NCI-H345 treated with DMSO at 0.1 percent for 48 hours (cell line): ENCODE data around the gene ANKRD62.
"Not testable (repeated sequence)": the region's sequence is repeated elsewhere in the genome, so short reads cannot be mapped to it uniquely, and the experiment has no call there.

Source experiments
- DNase-seq: peaks from one replicate; lab custom pipeline; 2025; ENCODE audit not compliant: unreplicated experiment; lab: John Stamatoyannopoulos, UW

ANKRD62 gene

DNA sequence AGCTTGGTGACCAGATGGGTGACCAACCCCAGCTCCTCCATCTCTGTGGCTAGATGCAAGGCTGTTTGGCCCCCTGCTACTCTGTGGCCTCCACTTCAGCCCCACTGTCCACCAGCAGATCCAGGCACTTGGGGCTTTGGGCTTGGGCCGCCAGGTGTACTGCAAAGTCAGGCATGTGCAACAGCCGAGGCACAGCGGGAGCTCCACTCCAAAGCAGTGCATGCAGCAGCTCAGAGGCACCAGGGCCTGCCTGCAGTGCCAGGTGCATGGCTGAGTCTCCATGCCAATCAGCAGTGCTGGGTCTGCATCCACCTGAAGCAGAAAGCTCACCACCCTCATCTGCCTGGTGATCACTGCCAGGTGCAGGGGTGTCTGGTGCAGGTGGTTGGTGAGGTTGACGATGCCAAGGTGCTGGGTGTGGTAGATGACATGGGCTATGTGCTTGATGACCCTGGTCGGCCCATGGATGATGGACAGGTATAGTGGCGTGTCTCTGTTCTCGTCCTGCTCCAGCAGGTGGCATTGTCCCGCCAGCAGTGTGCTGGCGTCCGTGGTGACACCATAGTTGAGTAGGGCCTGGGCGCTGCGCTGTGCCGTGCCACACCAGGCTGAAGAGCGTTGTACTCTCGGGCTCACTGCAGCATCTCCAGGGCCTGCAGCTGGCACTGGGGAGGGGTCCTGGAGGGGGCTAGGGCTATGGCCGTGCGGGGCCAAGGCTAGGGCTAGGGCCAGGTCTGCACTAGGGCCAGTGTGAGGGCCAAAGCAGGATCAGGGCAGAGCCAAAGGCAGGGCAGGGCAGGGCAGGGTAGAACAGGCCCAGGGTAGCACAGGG is 1.0 kb upstream of the ANKRD62 start:
- DNase-seq = peak; percentile 2

DNA sequence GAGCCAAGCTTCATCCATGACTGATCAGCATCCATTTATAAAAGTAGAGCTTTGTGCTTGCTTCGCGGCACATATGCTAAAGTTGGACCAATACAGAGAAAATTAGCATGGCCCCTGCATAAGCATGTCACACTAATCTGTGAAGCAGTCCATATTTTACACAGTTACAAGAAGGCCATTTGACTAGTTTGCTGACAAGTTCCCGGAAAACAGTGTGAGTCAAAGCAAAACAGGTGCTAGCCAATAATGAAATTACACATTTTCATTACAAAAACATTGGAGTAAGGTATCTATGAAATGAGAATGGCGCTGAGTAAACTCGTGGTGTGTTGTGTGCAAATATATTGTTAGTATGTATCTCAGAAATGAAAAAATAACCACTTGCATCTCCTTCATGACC is 4.7 kb downstream of the ANKRD62 start:
- DNase-seq = no peak

DNA sequence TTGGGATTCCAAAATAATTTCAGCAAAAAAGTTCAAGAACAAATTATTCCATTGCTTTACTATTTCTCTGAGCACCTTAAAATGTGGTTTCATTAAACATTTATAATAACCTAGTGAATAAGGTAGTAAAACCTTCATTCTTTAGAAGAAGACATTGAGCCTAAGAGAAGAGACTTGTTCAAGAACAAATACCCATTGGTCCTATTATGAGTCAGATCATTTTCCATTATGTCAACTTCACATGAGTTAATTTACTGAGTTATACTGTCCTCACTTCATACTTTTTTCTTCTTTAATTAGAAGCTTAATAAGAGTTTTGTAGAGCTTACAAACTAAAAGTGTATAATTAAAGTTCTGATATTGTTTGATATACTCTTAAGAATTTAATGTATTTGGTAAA is 5.5 kb downstream of the ANKRD62 start:
- no peak for DNase-seq

DNA sequence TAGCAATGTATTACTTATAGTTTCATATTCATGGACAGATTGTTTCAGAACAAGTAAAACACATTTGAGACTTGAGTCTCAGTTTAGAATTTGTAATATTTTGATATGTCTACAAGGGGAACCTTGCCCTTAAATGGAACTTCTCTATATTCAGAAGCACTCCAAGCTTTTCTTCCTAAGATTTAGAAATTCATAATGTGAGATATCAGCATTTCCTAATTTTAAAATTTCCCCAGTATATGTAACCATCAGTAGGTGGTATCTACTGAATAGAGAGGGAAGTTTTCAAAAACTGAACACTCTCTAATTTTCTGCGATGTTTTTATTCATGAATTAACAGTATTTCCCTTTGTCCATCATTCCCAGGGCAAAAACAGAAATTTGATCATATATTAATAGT is 7.6 kb downstream of the ANKRD62 start:
- no peak for DNase-seq

DNA sequence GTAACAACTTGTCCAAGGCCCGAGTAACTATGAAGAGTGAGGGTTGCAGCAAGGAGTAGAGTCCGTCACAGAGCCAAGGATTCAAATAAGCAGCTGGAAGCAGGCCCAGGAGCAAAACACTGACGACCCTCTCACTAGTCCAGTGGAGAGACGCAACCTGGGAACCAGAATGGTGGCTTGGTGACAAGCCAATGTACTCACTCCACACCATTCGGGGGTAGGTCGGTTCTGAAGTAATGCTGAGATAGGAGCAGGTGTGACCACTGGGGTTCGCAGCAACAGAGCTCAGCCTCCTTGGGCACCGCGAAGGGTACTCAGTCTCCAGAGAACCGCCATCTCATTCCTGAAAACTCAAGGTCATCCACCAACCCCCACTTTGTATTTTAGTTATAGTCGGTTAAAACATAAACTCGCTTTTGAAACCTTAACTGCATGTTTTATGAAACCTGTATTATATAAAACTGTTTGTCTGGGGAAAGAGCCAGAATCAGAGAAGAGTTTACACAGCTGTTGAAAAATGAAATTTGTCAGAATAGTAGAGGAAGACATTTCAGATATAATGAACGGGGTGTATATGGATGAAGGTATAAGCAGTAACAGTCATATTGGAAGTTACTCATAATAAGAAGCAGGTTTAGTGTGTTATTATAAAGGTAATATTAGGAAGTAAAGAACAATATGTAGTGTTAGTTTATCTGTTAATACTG is 8.6 kb downstream of the ANKRD62 start:
- DNase-seq = no peak

DNA sequence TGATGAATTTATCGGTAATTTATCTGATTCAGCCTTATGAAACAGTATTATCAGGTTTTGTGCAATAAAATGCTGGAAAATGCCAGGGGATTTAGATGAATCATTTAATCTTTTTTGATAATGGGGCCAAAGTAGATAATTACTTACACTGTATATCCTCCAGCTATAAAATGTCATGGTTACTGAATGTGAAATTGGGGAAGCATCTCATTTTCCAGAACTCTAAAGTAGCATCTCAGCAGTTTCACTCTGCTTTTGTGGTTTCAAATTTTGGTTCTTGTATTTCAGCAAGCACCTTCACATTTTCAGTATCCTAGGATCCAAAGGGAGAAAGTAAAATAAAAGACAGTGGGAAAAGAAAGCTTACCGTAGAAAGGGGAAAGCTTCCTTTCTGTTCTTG is 12.8 kb downstream of the ANKRD62 start:
- DNase-seq = no peak

DNA sequence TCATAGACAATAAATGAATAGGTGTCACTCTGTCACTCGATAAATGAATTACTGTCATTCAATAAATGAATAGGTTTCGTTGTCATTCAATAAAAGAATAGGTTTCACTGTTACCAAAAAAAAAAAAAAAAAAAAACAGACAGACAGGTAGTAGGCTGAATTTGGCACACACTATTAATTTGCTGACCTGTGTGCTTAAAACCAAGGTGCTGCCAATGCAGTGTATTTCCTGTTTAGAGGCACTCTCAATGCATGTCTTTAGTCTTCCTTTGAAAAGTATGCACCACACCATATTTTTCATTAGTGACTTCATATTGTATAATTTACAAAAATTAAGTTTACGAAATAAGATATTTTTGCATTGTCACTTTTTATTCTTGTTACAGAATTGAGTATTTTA is 16.2 kb downstream of the ANKRD62 start:
- DNase-seq = no peak

DNA sequence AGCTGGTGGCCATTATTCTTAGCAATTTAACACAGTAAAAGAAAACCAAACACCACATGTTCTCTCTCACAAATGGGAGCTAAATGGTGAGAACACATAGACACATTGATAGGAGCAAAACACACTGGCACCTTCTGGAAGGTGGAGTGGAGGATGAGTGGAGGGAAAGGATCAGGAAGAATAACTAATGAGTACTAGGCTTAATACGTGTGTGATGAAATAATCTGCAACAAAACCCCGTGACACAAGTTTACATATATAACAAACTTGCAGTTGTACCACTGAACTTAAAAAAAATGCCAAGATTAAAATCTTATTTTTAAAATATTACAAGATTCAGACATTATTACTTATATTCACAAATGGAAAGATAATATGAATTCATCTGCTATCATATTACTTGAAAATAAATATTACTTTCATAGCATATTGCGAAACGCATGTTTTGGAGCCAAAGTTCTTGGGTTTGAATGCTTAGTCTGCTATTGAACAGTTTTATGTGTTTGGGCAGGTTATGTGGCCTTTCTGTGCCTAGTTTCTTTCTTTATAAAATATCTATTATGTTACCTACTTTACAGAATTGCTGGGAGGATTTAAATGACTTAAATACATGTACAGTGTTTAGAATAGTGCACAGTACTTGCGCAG is 20.5 kb downstream of the ANKRD62 start:
- DNase-seq = no peak

DNA sequence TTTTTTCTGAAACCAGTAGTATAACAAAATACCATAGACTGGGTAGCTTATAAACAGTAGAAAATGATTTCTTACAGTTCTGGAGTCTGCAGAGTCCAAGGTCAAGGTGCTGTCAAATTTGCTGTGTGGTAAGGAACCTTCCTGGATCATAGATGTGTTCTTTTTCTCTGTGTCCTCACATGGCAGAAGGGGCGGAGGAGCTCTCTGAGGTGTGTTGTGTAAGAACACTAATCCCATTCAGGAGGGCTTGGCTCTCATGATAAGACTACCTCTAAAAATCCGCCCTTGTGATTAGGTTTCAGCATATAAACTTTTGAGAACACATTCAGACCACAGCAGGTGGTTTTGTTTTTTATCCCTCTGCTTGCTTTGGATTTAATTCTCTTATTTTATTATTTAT is 25.7 kb downstream of the ANKRD62 start:
- DNase-seq = no peak

DNA sequence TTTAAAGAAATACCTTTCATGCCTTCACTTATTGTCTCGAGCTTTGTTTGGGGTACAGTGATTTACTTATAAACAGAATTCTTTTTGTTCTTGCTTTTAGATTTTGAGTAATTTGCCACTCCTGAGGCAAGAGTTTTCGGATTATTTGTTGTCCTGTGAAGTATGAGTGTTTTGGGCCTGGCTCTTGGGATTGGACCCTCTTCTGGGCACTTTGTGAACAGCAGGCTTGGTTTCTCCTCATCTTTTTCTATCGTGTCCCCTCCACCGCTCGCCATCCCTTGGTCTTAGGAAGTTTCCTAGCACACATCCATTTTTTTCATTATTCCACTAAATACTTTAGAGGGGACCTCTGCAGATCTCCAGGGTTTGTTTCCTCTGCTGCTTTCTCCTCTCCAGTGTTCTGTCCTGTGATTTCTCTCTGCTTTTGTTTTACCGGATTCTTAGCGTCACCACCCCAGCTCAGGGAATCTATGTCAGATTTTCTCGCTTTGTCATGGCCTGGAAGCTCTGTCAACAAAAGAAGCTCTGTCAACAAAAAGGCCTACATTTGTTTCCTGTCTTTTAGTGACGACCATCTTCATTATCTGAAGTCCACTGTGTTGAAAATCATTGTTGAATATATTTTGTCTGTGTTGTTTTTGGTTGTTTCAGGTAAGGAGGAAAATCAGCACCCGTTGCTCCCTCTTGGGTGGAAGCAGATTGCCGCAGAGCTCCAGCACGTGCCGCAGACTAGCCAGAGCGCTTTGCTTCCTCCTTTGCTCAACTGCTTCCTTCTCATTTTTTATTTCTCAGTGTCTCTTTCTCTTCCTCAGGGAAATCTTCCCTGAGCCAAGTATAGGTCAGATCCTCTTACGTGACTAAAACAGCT is 27.8 kb downstream of the ANKRD62 start:
- DNase-seq = no peak

DNA sequence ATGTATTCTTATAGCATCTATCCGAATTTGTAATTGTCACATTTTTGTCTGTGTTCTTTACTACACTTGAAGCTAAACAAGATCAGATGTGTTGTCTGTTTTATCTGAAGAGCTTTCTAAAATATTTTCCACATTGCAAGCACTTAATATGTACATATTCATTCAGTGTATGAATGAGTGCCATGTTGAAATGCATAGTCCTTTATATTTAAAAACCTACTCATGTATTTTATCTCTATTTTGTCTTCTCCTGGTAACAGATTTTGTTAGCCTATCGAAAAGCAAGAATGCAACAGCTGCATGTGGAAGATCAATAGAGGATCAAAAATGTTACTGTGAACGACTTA is 28.4 kb downstream of the ANKRD62 start:
- not testable (repeated sequence) for DNase-seq

DNA sequence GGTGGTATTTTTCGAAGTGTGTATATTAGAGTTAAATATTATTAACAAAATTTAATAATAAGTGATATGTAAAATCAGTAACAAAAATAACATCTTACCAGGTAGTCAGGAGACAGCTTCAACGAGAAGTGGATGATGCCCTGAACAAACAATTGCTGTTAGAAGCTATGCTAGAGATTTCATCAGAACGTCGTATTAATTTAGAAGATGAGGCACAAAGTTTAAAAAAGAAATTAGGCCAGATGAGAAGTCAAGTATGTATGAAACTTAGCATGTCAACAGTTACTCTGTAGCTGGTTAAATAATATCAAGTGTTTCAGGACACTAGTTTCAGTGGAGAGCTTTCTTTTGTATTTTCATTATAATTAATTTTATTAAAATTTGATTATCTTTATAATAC is 34.0 kb downstream of the ANKRD62 start:
- DNase-seq = not testable (repeated sequence)

DNA sequence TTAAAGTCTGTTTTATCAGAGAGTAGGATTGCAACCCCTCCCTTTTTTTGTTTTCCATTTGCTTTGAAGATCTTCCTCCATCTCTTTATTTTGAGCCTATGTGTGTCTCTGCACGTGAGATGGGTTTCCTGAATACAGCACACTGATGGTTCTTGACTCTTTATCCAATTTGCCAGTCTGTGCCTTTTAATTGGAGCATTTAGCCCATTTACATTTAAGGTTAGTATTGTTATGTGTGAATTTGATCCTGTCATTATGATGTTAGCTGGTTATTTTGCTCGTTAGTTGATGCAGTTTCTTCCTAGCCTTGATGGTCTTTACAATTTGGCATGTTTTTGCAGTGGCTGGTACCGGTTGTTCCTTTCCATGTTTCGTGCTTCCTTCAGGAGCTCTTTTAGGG is 45.2 kb downstream of the ANKRD62 start:
- DNase-seq = not testable (repeated sequence)

DNA sequence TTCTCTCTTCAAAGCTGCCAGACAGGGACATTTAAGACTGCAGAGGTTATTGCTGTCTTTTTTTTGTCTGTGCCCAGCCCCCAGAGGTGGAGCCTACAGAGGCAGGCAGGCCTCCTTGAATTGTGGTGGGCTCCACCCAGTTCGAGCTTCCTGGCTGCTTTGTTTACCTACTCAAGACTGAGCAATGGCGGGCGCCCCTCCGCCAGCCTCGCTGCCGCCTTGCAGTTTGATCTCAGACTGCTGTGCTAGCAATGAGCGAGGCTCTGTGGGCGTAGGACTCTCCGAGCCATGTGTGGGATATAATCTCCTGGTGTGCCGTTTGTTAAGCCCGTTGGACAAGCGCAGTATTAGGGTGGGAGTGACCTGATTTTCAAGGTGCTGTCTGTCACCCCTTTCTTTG is 47.2 kb downstream of the ANKRD62 start:
- DNase-seq = not testable (repeated sequence)

DNA sequence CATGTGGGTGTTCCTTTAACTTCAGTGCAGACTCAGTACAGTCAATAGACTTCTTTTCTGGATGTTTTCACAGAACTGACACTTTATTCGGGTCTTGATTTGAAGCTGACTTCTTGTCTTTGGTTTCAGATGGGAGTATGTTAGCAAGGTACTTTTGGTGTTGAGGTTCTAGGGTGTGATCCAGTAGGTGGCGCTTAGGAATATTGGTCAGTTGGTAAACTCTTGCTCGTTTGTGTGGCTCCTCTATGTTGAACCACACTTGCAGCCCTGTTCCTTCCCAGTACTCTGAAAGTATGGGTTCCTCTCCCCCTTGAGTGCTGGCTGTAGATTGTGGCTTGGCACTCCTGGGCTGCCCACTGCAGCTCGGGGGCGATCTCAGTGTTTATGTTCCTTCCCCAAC is 48.1 kb downstream of the ANKRD62 start:
- DNase-seq = not testable (repeated sequence)

DNA sequence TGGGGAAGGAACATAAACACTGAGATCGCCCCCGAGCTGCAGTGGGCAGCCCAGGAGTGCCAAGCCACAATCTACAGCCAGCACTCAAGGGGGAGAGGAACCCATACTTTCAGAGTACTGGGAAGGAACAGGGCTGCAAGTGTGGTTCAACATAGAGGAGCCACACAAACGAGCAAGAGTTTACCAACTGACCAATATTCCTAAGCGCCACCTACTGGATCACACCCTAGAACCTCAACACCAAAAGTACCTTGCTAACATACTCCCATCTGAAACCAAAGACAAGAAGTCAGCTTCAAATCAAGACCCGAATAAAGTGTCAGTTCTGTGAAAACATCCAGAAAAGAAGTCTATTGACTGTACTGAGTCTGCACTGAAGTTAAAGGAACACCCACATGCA is 55.8 kb downstream of the ANKRD62 start:
- not testable (repeated sequence) for DNase-seq

DNA sequence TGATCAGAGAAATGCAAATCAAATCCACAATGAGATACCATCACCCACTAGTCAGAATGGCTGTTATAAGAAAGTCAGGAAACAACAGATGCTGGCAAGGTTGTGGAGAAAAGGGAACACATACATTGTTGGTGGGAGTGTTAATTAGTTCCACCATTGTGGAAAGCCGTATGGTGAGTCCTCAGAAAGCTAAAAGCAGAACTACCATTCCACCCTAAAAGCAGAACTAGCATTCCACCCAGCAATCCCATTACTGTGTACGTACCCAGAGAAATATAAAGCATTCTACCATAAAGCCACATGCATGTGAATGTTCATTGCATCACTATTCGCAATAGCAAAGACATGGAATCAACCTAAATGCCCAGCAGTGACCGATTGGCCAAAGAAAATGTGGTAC is 60.7 kb downstream of the ANKRD62 start:
- no peak for DNase-seq

DNA sequence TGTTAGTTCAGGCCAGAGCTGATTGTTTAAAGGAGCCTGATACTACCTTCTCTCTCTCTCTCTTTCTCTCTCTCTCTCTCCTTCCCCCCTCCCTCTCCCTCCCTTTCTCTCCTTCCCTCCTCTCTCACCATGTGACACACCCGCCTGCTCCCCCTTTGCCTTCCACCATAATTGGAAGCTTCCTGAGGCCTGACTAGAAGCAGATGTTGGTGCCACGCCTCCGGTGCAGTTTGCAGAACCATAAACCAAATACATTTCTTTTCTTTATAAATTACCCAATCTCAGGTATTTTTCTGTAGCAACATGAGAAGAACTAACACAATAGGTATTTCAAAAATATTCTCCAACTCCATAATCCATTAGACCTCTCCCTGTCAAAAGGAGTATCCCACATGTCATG is 62.4 kb downstream of the ANKRD62 start:
- no peak for DNase-seq

DNA sequence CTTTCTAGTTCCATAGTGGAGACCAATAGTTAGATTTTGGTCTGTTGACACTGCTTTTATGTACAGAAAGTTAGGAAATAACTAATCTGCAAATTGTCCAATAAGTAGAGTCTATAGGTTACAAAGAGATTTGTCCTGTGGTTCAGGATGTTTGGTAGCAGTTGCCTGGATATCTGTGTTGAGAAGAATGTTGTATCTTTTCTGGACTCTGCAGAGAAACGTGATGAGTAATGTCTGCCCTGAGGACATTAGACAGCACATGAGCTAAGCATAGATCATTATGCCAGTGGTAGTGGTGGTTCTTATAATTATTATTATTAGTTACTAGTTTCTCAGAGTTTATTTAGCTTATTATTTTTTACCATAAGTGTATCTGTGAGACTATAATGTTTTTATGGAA is 65.8 kb downstream of the ANKRD62 start:
- no peak for DNase-seq

DNA sequence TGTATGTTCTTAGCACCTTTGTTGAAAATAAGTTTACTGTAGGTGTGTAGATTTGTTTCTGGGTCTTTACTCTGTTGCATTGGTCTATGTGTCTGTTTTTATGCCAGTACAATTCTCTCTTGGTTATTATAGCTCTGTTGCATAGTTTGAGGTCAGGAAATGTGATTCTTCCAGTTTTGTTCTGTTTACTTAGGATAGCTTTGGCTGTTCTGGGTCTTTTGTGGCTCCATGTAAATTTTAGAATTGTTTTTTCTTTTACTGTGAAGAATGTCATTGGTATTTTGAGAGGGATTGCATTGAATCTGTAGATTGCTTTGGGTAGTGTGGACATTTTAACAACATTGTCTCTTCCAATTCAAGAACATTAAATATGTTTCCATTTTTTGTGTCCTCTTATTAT is 69.1 kb downstream of the ANKRD62 start:
- no peak for DNase-seq
